Measurements from ENCODE around the gene MXD3. TPM values are rescaled to one million over a fixed set of nuclear protein-coding genes. Genes with fewer than 3 reads are reported as not detected.

The MXD3 gene
- total and polyA plus RNA-seq, 2 donors (not counting 3 experiments of a cell fraction or from before 2014, with no cell fraction given) = 38.4 to 44.2 TPM

- Histone ChIP-seq H3K4me2 (ENCODE audit: insufficient read depth, low read length) (no peak overlapping the region), H3K9ac (replicated peaks; ENCODE audit: extremely low read depth, insufficient read depth, low read length) (no peak overlapping the region), H3K4me1 (ENCODE audit: control insufficient read depth, extremely low read depth, insufficient read depth, low read length) (peaks cover 22% of the 10 kb centered on the region), H3K4me3 (replicated peaks in 1 of 3; ENCODE audit: insufficient read depth in 1 of 3, low read depth in 1 of 3, low read length in 3 of 3) (no peak overlapping the region), H3K27me3 (ENCODE audit: control insufficient read depth in 2 of 2, insufficient read depth in 2 of 2, low read length in 2 of 2) (no peaks in the 10 kb centered on the region), H3K36me3 (ENCODE audit: control insufficient read depth in 2 of 2, extremely low read depth in 1 of 2, insufficient read depth in 2 of 2, low read length in 2 of 2) (peaks cover 0 to 15% of the 10 kb centered on the region in 2 experiments), H3K9me3 (replicated peaks; ENCODE audit: control insufficient read depth, insufficient read depth, low read length) (no peaks in the 10 kb centered on the region), H2AFZ (ENCODE audit: low read depth, low read length) (no peak overlapping the region), H3K79me2 (ENCODE audit: control insufficient read depth, insufficient read depth, low read length) (no peaks in the 10 kb centered on the region), H4K20me1 (replicated peaks; ENCODE audit: control insufficient read depth, extremely low read depth, insufficient read depth, low read length) (no peaks in the 10 kb centered on the region), H3K9me1 (replicated peaks; ENCODE audit: control insufficient read depth, extremely low read depth, insufficient read depth, low read length) (no peaks in the 10 kb centered on the region), H3K27ac (ENCODE audit: insufficient read depth, low read depth, low read length) (peak overlapping the region; percentile 77)
- FAIRE-seq = no peak
- dilution Hi-C loops (cut with MboI; ENCODE audit: extremely low pct_ligation_motif_present, low sequenced_read_pairs) (no loop called here), intact Hi-C loops (cut with micrococcal nuclease) (loop anchor here (1.0 kb wide), 1 partner anchor 42 kb away; no protein-coding TSS in a partner anchor)
- no peak for DNase-seq (ENCODE audit: low read depth, low spot score)
- ChIA-PET CTCF (interaction anchor here (0.8 to 2.8 kb wide), 14 partner anchors 10 to 215 kb away, joined by 3 to 29 read pairs (median 4); partner anchors contain the start of gene MXD3), POLR2A (interaction anchor here (0.6 kb wide), 1 partner anchor 180 kb away, joined by 3 read pairs; no protein-coding TSS in a partner anchor)
- BruUV-seq (replicated peaks) = no TSS peak
- TF ChIP-seq POLR2A (IDR thresholded peaks at IDR 0.05; ENCODE audit: low read depth, low read length) = no peak
- no peak for TF ChIP-seq FOS (IDR thresholded peaks at IDR 0.05; ENCODE audit: borderline replicate concordance, insufficient read depth, low read length)
- no peak for TF ChIP-seq POLR2AphosphoS5 (IDR thresholded peaks at IDR 0.05; ENCODE audit: insufficient read depth, low read depth, low read length)
- TF ChIP-seq MAX (IDR thresholded peaks at IDR 0.05; ENCODE audit: insufficient read depth, insufficient read length) = no peak
- no peak for TF ChIP-seq CTCF (IDR thresholded peaks at IDR 0.05; ENCODE audit: extremely low read depth in 1 of 2, insufficient read depth in 1 of 2, low read depth in 1 of 2, low read length in 2 of 2)
- TF ChIP-seq GATA2 (IDR thresholded peaks at IDR 0.05; ENCODE audit: insufficient read depth, insufficient read length, low read depth, low read length) = no peak
- TF ChIP-seq MYC (IDR thresholded peaks at IDR 0.05; ENCODE audit: low read depth, low read length) = no peak
- TF ChIP-seq JUN (IDR thresholded peaks at IDR 0.05; ENCODE audit: borderline replicate concordance, insufficient read depth, insufficient read length, low read depth) = no peak
- TF ChIP-seq EZH2 (IDR thresholded peaks at IDR 0.05; ENCODE audit: borderline replicate concordance, low read depth, low read length, severe bottlenecking) = no peak
Observed at GRCh38 chr5:177328545-177329231, 17.0 kb upstream of the MXD3 start.

Measured in endothelial cell of umbilical vein (primary cell).